Endothelial cell (in vitro differentiated cells): Measurements from ENCODE around the gene BORCS8. TPM values are rescaled to one million over a fixed set of nuclear protein-coding genes. Genes with fewer than 3 reads are reported as not detected.

ENCODE experiments used
- DNase-seq: peaks from one replicate; pipeline ENCODE4 v3.0.0; 2021; ENCODE audit warnings: low spot score
- H3K27ac Mint-ChIP-seq: one replicate; pipeline ENCODE4 v1.8.0; 2021; ENCODE audit warnings: mixed read lengths, inconsistent platforms; ENCODE audit not compliant: unreplicated experiment
- H3K27me3 Mint-ChIP-seq: one replicate; pipeline ENCODE4 v1.8.0; 2021; ENCODE audit warnings: mild to moderate bottlenecking, moderate library complexity, mixed read lengths, inconsistent platforms; ENCODE audit not compliant: unreplicated experiment
- H3K36me3 Mint-ChIP-seq: one replicate; pipeline ENCODE4 v1.8.0; 2021; ENCODE audit warnings: mild to moderate bottlenecking, low read depth, mixed read lengths, inconsistent platforms; ENCODE audit not compliant: unreplicated experiment
- H3K4me1 Mint-ChIP-seq: one replicate; pipeline ENCODE4 v1.8.0; 2021; ENCODE audit warnings: mild to moderate bottlenecking, mixed read lengths, inconsistent platforms; ENCODE audit not compliant: unreplicated experiment
- H3K4me3 Mint-ChIP-seq: one replicate; pipeline ENCODE4 v1.8.0; 2021; ENCODE audit warnings: mild to moderate bottlenecking, mixed read lengths, inconsistent platforms; ENCODE audit not compliant: unreplicated experiment
- H3K9me3 Mint-ChIP-seq: one replicate; pipeline ENCODE4 v1.8.0; 2021; ENCODE audit warnings: mixed read lengths, inconsistent platforms; ENCODE audit not compliant: unreplicated experiment
- CTCF ChIP-seq: fragments of 200-600 bp; sonication (generic); IDR thresholded peaks from one replicate; pipeline ENCODE4 v1.5.0; 2021; ENCODE audit warnings: antibody characterized with exemption; ENCODE audit not compliant: unreplicated experiment
- total RNA-seq: library from RNA; stranded (reverse); fragmentation: NEBNext Ultra II Directional; extraction: Animal tissue kit (Norgen Biotek cat#: 25700); gene quantifications from one replicate; pipeline ENCODE4 v1.2.1, GENCODE V29; 2021; ENCODE audit not compliant: unreplicated experiment

The BORCS8 gene
- total RNA-seq, 1 donor from 2014 or later: 31.3 TPM

- Mint-ChIP-seq H3K36me3 (peaks cover 9% of the 10 kb centered on the region), H3K4me3 (no peak overlapping the region), H3K4me1 (peaks cover 3% of the 10 kb centered on the region), H3K27ac (no peak overlapping the region), H3K27me3 (peaks cover 24% of the 10 kb centered on the region), H3K9me3 (no peaks in the 10 kb centered on the region)
- no peak for TF ChIP-seq CTCF
- DNase-seq: no peak
These were observed 17.4 kb upstream of the BORCS8 start for GRCh38 chr19:19209372-19209771.

- Mint-ChIP-seq H3K4me3 (peak overlapping the region; percentile 68), H3K27me3 (peaks cover 22% of the 10 kb centered on the region), H3K4me1 (peaks cover 3% of the 10 kb centered on the region), H3K9me3 (no peaks in the 10 kb centered on the region), H3K36me3 (peaks cover 7% of the 10 kb centered on the region), H3K27ac (no peak overlapping the region)
- DNase-seq: no peak
- TF ChIP-seq CTCF: no peak
These were observed 16.0 kb upstream of the BORCS8 start for GRCh38 chr19:19207637-19208572.

- TF ChIP-seq CTCF: no peak
- H3K4me3 Mint-ChIP-seq: no peak overlapping the region
- H3K27ac Mint-ChIP-seq: no peak overlapping the region
- DNase-seq: no peak
- peaks cover 7% of the 10 kb centered on the region for H3K36me3 Mint-ChIP-seq
- H3K27me3 Mint-ChIP-seq: peaks cover 22% of the 10 kb centered on the region
- no peaks in the 10 kb centered on the region for H3K9me3 Mint-ChIP-seq
- peaks cover 3% of the 10 kb centered on the region for H3K4me1 Mint-ChIP-seq
These were observed 15.0 kb upstream of the BORCS8 start for GRCh38 chr19:19206938-19207337.

GRCh38 chr19:19205416-19206410, 13.8 kb upstream of the BORCS8 start:
- Mint-ChIP-seq H3K9me3 (no peaks in the 10 kb centered on the region), H3K4me1 (peaks cover 3% of the 10 kb centered on the region), H3K36me3 (peaks cover 7% of the 10 kb centered on the region), H3K4me3 (no peak overlapping the region), H3K27me3 (peaks cover 16% of the 10 kb centered on the region), H3K27ac (no peak overlapping the region)
- DNase-seq: no peak
- TF ChIP-seq CTCF: no peak
